ENCODE results near the gene IGFBP7.
"Not testable (repeated sequence)": the region's sequence is repeated elsewhere in the genome, so short reads cannot be mapped to it uniquely, and the experiment has no call there.

IGFBP7 gene

GRCh38 chr4:57073559-57073958 is 36.6 kb downstream of the IGFBP7 start:
- DNase-seq (ENCODE audit: low spot score): peak; percentile 60

- no peak for DNase-seq (ENCODE audit: low spot score)
Observed at GRCh38 chr4:57071326-57071725, 38.9 kb downstream of the IGFBP7 start.

GRCh38 chr4:57070461-57070860 is 39.7 kb downstream of the IGFBP7 start:
- DNase-seq (ENCODE audit: low spot score): no peak

GRCh38 chr4:57068237-57068981 is 41.8 kb downstream of the IGFBP7 start:
- no peak for DNase-seq (ENCODE audit: low spot score)

- DNase-seq (ENCODE audit: low spot score): no peak
Observed at GRCh38 chr4:57065730-57066482, 44.3 kb downstream of the IGFBP7 start.

GRCh38 chr4:57064811-57065711 is 45.1 kb downstream of the IGFBP7 start:
- DNase-seq (ENCODE audit: low spot score): no peak

GRCh38 chr4:57064120-57064519 is 46.1 kb downstream of the IGFBP7 start:
- DNase-seq (ENCODE audit: low spot score): no peak

- DNase-seq (ENCODE audit: low spot score): no peak
Observed at GRCh38 chr4:57063518-57063917, 46.7 kb downstream of the IGFBP7 start.

- no peak for DNase-seq (ENCODE audit: low spot score)
Observed at GRCh38 chr4:57061395-57061794, 48.8 kb downstream of the IGFBP7 start.

GRCh38 chr4:57060717-57061067 is 49.5 kb downstream of the IGFBP7 start:
- DNase-seq (ENCODE audit: low spot score): not testable (repeated sequence)

GRCh38 chr4:57059890-57060716 is 50.1 kb downstream of the IGFBP7 start:
- no peak for DNase-seq (ENCODE audit: low spot score)

- no peak for DNase-seq (ENCODE audit: low spot score)
Observed at GRCh38 chr4:57055886-57056285, 54.3 kb downstream of the IGFBP7 start.

GRCh38 chr4:57053508-57053907 is 56.7 kb downstream of the IGFBP7 start:
- DNase-seq (ENCODE audit: low spot score): no peak

GRCh38 chr4:57051524-57051923 is 58.7 kb downstream of the IGFBP7 start:
- DNase-seq (ENCODE audit: low spot score): no peak

- DNase-seq (ENCODE audit: low spot score): no peak
Observed at GRCh38 chr4:57051095-57051494, 59.1 kb downstream of the IGFBP7 start.

GRCh38 chr4:57048590-57049304 is 61.4 kb downstream of the IGFBP7 start:
- DNase-seq (ENCODE audit: low spot score): no peak

- DNase-seq (ENCODE audit: low spot score): not testable (repeated sequence)
Observed at GRCh38 chr4:57047046-57047445, 63.1 kb downstream of the IGFBP7 start.

- DNase-seq (ENCODE audit: low spot score): no peak
Observed at GRCh38 chr4:57044996-57045395, 65.2 kb downstream of the IGFBP7 start.

GRCh38 chr4:57044279-57044678 is 65.9 kb downstream of the IGFBP7 start:
- no peak for DNase-seq (ENCODE audit: low spot score)

GRCh38 chr4:57043347-57044251 is 66.6 kb downstream of the IGFBP7 start:
- peak; percentile 26 for DNase-seq (ENCODE audit: low spot score)

All from SW480 (cell line).